Measurements from ENCODE around the gene TUBGCP2.

Gene TUBGCP2

DNA sequence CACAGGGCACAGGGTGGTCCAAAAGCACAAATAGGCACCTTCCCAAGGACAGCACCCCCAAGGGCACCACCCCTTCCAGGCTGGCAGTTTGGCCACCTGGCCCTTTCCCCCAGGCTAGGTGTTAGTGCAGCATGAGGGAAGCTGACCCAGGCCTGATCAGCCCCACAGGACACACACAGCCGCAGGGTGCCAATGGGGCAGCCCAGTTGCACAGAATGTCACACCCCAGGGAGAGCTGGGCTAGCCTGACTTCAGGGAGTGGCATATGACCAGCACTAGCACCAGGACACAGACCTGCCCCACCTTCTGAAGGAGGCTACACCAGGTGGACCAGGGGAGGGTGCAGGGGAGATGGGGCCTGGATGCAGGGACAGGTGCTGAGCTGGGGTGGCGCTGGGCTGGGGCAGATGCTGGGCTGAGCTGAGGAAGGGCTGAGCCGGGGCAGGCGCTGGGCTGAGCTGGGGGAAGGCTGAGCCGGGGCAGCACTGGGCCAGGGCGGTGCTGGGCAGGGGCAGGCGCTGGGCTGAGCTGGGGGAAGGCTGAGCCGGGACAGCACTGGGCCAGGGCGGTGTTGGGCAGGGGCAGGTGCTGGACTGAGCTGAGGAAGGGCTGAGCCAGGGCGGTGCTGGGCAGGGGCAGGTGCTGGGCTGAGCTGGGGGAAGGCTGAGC, 28.1 kb downstream of the TUBGCP2 start:
- DNase-seq (ENCODE audit: low read depth in 4 of 4, low spot score in 1 of 4), result no peak

DNA sequence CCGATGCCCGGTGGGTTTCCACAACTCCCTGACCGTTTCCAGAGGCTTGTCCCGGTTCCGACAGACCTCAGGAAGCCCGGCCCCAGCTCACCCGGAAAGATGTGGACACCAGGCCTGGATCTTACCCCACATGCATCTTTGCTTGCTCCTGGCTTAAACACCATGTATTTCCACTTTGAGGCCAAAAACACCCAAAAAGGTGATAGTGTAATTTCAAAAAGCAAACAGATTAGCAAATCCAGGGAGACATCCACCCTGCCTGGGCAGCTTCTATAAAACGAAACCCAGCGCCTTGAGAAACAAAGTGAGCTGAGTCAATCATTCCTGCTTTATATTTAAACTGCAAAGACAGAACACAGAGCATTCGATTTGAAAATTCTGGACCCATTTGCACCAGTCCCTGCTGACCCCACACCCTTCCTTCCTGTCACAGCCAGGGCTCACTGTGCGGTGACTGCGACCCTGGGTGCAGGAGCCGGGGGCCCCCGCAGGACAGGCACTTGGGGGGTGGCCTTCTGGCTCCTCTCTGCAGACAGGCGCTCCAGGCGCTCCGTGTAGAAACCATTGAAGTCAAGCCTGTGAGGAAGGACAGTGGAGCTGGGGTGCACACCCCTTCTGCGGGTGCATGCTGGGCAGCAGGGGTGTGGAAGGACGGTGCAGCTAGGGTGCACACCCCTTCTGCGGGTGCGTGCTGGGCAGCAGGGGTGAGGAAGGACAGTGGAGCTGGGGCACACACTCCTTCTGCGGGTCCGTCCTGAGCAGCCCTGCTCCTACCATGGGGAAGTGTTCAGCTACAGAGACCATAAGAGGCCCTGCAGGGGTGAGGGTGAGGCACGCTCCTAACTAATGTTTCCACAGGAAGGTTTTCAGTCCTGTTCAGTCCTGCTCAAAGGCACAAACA, 29.1 kb downstream of the TUBGCP2 start:
- no peak for DNase-seq (ENCODE audit: low read depth in 4 of 4, low spot score in 1 of 4)

DNA sequence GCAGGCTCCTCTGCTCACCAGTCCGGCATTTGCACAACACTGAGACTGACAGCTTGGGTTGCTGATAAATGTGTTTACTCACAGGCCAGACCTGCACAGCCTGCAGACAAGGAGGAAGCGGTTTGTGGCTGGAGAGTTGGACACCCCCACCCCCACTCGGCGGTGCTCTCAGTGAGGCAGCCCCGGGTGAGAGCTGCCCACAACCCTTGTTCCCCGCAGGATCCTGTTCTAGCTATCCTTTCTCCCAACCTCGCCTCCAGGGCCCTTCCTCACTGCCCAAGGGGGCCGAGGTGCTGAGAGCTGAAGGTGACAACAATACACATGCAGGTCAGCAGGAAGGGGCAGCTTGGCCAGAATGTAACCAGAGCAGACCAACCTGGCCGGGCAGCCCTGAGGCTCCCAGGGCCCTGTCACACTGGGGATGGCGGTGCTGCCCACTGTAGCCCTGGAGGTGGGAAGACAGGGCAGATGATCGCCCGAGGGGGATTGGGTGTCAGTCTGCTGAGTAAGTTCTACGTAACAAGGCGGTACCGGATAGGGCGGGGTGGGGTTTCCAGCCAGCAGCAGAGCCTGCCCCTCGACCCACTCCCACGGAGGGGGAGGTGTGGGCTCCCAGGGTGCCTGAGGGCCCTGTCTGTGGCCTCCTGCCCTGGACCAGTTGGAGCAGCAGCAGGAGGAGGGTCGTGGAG, 30.0 kb downstream of the TUBGCP2 start:
- no peak for DNase-seq (ENCODE audit: low read depth in 4 of 4, low spot score in 1 of 4)

GRCh38 chr10:133277993-133278576, 30.6 kb downstream of the TUBGCP2 start:
- no peak for DNase-seq (ENCODE audit: low read depth in 4 of 4, low spot score in 1 of 4)

GRCh38 chr10:133277277-133277992, 31.2 kb downstream of the TUBGCP2 start:
- DNase-seq (ENCODE audit: low read depth in 4 of 4, low spot score in 1 of 4), result no peak

DNA sequence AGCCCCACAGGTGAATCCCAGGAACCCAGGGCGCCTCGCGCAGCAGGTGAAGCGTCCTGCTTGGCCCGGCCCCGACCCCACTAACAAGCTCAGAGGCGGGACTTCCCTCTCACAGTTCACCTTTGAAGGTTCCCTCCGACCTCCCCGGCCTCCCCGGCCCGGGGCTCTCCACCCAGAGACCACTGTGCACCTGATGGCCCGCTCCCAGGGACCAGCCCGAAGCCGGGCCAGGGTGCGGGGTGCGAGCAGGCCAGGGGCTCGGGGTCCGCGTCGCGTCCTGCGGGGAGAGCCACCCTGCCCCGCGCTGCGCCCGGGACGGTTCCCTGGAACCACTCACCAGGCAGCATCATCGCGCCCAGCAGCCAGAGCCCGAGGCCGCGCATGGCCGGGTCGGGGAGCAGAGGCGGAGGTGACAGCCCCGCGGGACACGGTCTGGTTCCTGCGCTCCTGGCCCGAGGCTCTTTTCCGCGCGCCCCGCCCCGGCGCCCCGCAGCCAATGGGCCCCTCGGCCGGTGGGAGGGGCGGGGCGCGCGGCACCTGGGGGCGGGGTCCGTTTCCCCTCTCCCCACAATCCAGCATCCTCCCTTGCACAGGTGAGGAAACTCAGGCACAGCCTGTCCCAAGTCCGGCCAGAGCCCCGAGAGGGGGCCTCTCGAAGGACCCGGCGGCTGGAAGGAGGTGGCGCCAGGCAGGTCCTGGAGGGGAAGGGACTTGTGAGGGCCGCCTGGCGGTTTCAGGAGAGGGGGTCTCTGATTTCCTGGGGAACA, 32.1 kb downstream of the TUBGCP2 start, which contains the start of gene ADAM8:
Gene ADAM8 (minus strand): TSS at position 434 of the 767 bp plus-strand sequence. CDS start 51 bp downstream, at position 383.
- peak in 3 of 4 experiments; percentile 43 to 76 (median 55) for DNase-seq (ENCODE audit: low read depth in 4 of 4, low spot score in 1 of 4)

GRCh38 chr10:133276100-133276434, 32.6 kb downstream of the TUBGCP2 start:
- no peak for DNase-seq (ENCODE audit: low read depth in 4 of 4, low spot score in 1 of 4)

- peak in 2 of 4 experiments; percentile 31 to 38 for DNase-seq (ENCODE audit: low read depth in 4 of 4, low spot score in 1 of 4)
Measured at GRCh38 chr10:133275684-133276092, 33.0 kb downstream of the TUBGCP2 start.

- peak; percentile 55 to 84 (median 70) for DNase-seq (ENCODE audit: low read depth in 4 of 4, low spot score in 1 of 4)
Measured at GRCh38 chr10:133274751-133275683, 33.7 kb downstream of the TUBGCP2 start.

- no peak for DNase-seq (ENCODE audit: low read depth in 4 of 4, low spot score in 1 of 4)
Measured at GRCh38 chr10:133273534-133274143, 35.0 kb downstream of the TUBGCP2 start.

DNA sequence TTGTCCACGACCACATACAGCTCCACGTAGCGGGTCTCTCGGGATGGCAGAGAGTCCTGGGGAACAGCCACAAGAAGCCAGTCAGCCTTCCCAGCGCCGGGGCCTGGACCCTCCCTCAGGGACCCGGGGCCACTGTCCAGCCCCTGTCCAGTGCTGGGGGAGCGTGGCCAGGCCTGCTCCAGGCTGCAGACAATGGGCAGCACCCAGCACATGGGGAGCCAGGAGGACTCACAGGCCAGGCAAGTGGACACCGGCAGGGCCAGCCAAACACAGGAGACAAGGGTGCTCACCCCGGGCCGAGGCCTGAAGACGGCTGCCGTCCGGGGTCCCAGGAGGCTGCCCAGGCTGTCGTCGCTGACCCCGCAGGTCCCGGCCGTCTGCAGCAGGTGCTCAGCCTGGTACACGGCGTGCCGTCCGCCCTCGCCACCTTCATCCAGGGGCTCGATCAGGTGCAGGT, 35.7 kb downstream of the TUBGCP2 start:
- DNase-seq (ENCODE audit: low read depth in 4 of 4, low spot score in 1 of 4), result no peak

- no peak for DNase-seq (ENCODE audit: low read depth in 4 of 4, low spot score in 1 of 4)
Measured at GRCh38 chr10:133272301-133272963, 36.2 kb downstream of the TUBGCP2 start.

DNA sequence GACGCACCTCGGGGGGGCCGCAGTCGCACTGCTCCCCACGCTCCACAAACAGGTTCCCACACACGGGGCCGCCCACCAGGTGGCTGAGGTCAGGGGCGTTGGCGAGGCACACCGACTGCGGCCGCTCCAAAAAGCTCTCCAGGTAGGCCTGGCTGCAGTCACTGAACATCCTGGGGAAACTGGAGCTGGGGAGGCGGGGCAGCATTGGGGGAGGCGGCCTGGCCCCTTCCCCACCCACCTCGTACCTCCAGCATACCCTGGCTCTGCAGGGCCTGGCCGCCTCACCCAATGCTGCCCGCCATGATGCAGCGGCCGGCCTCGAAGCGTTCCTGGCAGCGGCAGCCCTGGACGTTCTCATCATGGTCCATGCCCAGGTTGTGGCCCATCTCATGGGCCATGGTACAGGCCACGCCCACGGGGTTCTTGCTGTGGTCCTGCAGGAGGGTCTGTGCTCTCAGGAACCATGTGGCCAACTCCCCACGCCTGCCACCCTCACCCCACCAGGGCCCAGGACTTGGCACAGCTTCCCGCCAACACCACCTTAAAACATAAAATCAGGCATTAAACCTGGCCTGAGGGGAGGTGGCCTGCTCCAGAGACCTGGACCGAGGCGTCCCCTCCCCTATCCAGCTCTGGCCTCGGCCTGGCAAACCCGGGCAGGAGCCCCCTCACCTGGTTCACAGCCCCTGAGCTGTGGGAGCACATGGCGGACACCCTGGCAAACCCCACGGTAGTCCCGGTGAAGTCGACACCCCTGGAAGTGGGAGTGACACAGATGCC, 37.0 kb downstream of the TUBGCP2 start:
- DNase-seq (ENCODE audit: low read depth in 4 of 4, low spot score in 1 of 4), result no peak

DNA sequence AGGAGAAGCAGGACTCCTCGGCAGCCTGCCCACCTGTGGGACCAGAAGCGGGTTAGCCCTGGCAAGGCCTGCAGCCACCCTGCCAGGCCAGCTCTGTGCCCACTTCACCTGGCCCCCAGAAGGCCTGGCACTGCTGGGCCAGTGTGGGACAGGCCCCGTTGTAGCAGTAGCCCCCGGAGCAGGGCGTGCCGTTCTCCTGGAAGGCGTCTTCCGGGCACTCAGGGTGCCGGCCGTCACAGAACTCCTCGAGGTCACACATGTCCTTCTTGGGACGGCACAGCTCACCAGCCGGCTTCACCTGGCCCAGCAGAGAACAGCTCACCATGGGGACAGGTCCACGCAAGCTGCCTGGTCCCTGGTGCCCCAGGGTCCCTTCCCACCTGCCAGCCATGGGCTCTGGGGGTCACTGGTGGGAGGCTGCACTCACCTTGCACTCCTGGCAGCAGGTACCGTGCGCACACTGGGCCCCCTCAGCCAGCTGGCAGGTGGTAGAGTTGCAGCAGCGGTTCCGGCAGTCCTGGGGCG, 37.8 kb downstream of the TUBGCP2 start:
- no peak for DNase-seq (ENCODE audit: low read depth in 4 of 4, low spot score in 1 of 4)

DNA sequence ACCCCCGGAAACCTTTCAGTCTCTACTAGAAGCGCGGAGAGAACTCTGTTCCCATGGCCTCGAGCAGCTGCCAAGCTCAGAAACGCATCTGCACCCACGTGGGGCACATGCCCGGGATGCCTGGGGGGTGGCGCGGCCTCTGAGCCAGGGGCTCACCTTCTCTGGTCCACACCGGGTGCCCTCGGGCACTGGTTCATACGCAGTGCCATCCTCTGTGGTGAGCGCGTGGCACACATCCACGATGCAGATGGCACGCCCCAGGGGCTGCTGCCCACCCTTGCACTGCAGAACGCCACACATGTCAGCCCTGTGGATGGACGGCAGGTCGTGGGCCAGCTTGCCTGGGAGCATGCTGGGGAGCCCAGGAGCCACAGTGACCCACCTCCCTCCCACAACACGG, 38.5 kb downstream of the TUBGCP2 start:
- DNase-seq (ENCODE audit: low read depth in 4 of 4, low spot score in 1 of 4), result no peak

DNA sequence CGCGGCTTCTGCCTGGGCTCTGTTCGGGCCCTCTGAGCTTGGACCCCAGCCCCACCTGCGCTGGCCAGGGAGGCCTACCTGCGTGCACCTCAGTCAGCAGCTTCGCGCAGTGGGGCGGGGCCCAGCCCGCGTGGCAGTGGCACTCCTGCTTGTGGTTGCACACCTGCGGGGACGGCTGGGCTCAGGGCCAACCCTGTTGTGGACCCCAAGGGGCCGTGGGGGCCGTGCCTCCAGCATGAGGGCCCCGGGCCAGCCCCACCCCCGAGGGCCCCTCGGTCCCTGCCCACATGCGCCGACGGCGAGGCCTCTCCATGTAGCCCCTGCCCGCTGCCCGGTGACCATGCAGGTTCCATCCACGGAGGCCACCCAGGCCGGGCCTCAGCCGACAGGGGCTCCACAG, 39.3 kb downstream of the TUBGCP2 start:
- no peak for DNase-seq (ENCODE audit: low read depth in 4 of 4, low spot score in 1 of 4)

DNA sequence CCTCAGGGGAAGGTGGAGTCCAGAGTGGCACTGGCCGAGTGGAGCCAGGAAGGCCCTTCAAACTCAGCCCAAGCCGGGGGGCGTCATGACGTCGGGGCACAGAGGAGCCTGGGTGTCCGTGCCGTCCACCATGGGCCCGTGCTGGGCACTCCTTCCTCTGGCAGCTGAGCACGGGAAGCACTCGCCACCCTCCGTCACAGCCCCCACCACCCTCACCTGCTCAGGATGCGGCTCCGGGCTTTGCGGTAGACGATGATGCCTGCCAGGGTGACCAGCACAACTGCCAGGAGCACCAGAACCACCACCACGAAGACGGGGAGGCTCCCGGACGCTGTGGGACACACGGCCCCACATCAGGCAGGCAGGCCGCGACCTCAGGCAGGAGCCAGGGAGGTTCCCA, 40.1 kb downstream of the TUBGCP2 start:
- no peak for DNase-seq (ENCODE audit: low read depth in 4 of 4, low spot score in 1 of 4)

Measured in stimulated activated CD4-positive, alpha-beta T cell treated with anti-CD3 and anti-CD28 coated beads, Interleukin-1b, Interleukin-23, amount 100 ng/mL, for 24 hours (primary cell).